ENCODE results near the gene TPM3.

GRCh38 chr1:154191990-154192461, at the start of gene TPM3:
- TF ChIP-seq POLR2AphosphoS5 (IDR thresholded peaks at IDR 0.05) (no peak), POLR2A (IDR thresholded peaks at IDR 0.05) (no peak)

Measured in breast epithelium (tissue), 3 donors.